Measurements from ENCODE around the gene JAZF1.

DNA sequence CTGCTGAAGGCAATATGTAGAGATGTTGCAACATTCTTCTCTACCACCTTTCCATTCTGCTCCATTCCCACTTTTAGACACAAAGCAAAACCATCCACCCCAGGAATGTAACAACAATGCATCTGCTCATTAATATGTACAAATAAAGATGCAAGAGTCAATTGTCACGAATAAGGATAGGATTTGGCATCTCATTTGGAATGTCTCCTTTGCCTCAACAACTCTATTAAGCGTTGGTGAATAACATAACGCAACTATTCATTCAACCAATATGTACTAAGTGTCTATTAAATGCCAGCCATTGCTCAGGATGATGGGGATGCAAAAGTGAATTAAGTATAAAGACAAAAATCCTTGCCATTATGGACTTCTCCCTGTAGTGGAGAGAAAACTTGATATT, 152.1 kb downstream of the JAZF1 start:
- TF ChIP-seq, protein P1, sequence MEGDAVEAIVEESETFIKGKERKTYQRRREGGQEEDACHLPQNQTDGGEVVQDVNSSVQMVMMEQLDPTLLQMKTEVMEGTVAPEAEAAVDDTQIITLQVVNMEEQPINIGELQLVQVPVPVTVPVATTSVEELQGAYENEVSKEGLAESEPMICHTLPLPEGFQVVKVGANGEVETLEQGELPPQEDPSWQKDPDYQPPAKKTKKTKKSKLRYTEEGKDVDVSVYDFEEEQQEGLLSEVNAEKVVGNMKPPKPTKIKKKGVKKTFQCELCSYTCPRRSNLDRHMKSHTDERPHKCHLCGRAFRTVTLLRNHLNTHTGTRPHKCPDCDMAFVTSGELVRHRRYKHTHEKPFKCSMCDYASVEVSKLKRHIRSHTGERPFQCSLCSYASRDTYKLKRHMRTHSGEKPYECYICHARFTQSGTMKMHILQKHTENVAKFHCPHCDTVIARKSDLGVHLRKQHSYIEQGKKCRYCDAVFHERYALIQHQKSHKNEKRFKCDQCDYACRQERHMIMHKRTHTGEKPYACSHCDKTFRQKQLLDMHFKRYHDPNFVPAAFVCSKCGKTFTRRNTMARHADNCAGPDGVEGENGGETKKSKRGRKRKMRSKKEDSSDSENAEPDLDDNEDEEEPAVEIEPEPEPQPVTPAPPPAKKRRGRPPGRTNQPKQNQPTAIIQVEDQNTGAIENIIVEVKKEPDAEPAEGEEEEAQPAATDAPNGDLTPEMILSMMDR (IDR thresholded peaks at IDR 0.05) = no peak
- TF ChIP-seq POLR2A (IDR thresholded peaks at IDR 0.05) = no peak
